Kasumi-1 (cell line): Measurements from ENCODE around the gene AOX1.
A peak's percentile ranks its signal among the peaks of the same experiment; 100 is the strongest.
"Not testable (repeated sequence)": the region's sequence is repeated elsewhere in the genome, so short reads cannot be mapped to it uniquely, and the experiment has no call there.

Experiments used
- DNase-seq, 2 experiments: peaks; one replicate each; lab custom pipeline; 2025; lab: John Stamatoyannopoulos, UW

Gene AOX1

GRCh38 chr2:200602584-200602983 is 16.8 kb downstream of the AOX1 start:
- DNase-seq, result no peak

DNA sequence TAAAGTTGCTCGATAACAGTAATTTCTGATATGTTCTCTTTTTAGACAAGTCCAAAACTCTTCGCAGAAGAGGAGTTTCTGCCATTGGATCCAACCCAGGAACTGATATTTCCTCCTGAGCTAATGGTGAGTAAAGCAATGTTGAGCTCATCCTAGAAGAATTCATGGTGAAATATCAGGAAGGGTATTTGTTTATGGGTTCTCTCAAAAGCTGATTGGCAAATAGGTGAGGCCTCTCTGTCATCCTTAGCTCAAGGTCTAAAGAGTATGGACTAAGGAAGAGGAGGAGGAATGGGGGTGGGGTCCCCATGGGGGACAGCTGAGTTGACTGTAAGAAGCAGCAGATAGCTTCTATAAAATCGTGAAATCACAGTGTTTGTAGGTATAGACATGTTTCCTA is 18.2 kb downstream of the AOX1 start:
- DNase-seq, result no peak

GRCh38 chr2:200604571-200605255 is 18.9 kb downstream of the AOX1 start:
- DNase-seq, result peak; percentile 70 to 71

DNA sequence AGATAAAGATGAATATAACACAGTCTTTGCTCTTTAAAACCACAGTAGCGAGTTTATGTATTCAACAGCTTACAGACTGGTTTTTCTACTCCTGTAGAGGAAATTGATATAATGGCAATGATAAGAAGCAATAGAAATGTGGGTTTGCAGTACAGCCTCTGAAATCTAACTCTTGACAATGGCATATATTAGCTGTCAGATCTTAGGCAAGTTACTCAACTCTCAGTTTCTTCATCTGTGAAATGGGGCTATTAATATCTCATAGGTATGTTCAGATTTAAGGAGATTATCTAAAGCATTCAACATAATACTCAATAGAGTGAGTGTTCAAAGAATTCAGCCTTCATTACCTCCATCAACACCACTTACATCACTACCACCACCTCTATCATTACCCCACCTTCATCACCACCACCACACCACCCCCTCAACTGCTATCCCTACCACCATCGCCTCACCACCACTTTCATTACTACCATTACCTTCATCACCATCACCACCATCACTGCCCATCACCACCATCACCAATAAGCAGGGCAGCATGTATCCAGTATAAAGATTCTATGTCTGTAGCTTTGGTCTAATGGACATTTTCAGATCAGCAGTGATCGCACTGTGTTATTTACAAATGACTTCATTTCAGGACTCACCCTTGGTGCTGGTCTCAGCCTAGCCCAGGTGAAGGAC is 22.7 kb downstream of the AOX1 start:
- DNase-seq, result no peak

GRCh38 chr2:200609028-200609614 is 23.3 kb downstream of the AOX1 start:
- no peak for DNase-seq

GRCh38 chr2:200610217-200610616 is 24.4 kb downstream of the AOX1 start:
- not testable (repeated sequence) for DNase-seq

DNA sequence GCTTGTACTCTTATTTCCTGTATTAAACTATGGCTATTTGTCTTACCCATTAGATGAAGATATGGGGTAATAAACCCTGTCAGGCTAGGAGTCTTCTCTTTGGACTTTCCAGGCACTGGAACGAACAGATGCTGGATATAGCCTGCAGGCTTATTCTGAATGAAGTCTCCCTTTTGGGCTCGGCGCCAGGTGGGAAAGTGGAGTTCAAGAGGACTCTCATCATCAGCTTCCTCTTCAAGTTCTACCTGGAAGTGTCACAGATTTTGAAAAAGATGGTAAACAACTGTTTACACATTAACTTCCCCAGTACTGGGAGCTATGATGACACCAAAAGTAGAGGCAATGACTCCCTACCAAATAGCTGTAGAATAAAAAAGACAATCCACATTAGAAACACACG is 27.9 kb downstream of the AOX1 start:
- DNase-seq, result no peak

DNA sequence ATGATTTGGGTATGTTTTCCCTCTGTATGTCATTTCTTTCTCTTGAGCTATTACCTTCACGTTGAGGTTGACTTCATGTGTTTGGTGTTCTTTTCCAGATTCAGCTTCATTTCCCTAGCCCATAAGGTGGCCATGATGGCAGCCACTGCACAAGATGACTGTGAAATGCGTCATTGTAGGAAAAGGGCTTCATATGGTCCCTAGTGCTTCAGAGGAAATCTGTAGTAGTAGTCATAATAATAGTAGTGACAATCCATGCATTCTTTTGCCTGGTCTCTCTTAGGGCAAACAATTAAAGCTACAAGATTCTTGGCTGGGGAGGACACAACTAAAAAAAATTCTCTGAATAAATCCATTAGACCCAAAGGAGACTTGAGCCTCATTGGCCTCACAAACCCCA is 28.4 kb downstream of the AOX1 start:
- DNase-seq, result no peak

DNA sequence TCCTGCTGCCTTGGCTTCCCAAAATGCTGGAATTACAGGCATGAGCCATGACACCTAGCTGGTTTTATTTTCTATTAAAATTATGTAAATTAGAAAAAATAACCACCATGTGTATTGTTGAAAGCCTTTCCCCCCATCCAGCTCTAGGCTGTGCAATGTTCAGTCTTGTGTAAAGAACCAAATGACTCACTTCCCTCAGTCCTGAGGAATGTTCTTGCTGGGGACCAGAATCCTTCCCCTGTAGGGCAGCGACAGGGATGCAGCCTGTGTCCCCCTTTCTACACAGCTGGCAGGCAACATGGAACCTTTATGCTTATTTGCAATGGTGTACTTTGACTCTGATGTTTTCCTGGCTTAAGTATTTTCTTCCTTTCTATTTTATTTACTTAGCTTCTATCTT is 29.4 kb downstream of the AOX1 start:
- peak; percentile 40 to 57 for DNase-seq

- no peak for DNase-seq
Observed at GRCh38 chr2:200616193-200616592, 30.4 kb downstream of the AOX1 start.

- no peak for DNase-seq
Observed at GRCh38 chr2:200616656-200617055, 30.8 kb downstream of the AOX1 start.

DNA sequence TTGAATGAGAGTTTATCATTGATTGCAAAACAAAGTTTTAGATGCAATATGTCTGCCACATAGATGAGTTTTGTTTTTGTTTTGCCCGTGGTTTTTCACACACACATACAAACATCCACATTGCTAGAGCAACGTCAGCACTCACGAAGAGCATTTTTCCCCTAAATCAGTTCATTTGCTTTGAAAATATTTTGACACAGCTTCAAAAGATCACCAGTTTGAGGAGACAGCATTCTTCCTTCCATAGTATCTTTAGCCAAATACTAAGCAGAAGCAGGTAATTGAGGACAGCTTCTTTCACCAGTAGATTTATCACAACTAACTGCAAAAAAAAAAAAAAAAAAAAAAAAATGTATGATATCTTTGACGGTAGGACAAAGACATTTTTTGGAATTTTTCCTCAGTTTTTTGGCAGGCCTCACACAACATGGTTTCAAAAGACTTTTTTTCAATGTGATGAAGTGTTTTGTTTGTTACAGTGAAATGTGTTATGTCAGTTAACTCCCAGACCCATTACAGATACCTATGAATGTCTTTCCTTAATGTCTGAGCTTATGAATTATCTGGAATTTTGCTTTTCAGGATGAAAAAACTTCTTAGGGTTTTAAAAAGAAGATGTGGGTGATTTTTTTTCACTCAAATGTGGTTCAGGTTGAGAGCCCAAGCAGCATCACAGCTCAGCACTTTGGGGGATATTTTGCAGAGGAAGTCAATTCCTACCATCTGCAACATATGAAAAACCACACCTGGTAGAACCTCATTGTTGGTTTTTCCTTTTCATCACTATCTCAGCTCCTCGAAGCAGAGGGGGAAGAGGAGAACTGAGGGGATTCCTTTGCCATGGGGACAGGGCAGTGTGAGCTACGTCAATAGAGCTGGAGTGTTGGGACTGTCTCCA is 31.6 kb downstream of the AOX1 start:
- DNase-seq, result no peak

DNA sequence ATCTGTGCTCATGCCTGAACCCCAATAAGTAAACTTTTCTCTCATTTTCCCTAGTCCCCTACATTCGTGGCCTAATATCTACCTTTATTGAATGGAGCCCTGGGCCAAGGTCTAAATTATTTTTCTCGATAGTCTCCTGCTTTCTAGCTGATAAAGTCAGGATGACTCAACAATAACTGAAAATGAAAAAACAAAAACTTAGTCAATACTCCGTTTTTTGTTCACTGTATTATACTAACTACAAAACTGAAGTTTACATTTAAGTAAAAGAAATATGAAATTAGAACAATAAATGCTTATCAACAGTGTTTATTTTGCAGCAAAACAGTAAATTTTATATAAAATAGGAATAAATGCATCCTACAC is 32.2 kb downstream of the AOX1 start:
- DNase-seq, result no peak

GRCh38 chr2:200618590-200619021 is 32.8 kb downstream of the AOX1 start:
- peak; percentile 71 to 83 for DNase-seq

GRCh38 chr2:200619279-200619678 is 33.5 kb downstream of the AOX1 start:
- no peak for DNase-seq

GRCh38 chr2:200620606-200621390 is 35.0 kb downstream of the AOX1 start:
- DNase-seq, result no peak

- no peak for DNase-seq
Observed at GRCh38 chr2:200622106-200622505, 36.3 kb downstream of the AOX1 start.

- DNase-seq, result no peak
Observed at GRCh38 chr2:200624026-200624425, 38.2 kb downstream of the AOX1 start.

DNA sequence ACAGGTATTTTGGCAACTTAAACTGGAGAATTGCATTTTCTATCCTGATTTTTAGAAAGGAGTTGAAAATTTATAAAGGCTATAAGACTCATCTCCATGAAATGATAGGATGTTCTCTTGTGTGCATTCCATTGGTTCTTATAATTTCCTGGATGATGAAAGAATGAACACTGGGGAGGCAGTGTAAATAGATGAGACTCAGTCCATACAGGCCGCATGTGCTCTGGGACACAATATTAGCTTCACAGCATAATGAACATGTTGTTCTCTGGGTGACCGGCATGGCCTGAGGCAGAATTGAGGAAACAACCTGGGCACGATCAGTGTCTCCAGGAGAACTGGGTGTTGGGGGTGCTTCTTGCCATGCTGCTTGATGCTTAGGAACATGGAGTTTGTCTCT is 38.8 kb downstream of the AOX1 start:
- no peak for DNase-seq

DNA sequence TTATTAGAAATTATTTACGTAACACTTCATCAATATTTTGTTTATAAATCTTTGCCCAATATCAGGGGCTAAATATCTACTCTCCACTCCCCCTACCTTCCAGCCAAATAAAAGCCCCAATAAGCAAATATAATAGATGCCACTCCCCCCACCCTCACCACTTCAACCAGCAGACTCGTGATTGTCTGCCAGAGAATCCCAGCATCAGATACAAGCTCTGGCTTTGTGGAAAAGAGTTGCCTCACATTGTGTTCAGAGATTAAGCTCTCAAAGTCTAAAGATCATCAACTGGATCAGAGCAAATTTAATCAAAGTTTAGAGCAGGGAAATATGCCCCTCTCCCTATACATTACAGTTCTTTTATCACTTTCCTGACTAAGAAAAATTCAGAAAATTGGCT is 39.5 kb downstream of the AOX1 start:
- no peak for DNase-seq

DNA sequence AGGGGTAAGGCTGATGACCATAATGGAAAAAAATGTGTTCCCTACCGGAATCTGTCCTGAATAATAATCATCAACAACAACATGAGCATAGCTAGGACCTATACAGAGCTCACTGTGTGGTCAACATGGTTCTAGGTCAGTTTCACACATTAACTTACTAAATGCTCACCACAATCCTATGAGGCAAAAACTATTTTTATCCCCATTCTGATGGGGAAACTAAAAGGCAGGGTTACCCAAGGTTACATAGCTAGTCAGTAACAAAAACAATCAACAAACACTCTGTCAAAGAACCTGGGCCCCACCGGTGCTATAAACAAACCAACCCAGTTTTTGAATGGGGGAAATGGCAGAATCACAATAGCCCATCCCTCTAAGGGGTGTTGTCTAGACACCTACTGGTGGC is 40.1 kb downstream of the AOX1 start:
- no peak for DNase-seq
